Measurements from ENCODE around the gene ARPC1A.

DNA sequence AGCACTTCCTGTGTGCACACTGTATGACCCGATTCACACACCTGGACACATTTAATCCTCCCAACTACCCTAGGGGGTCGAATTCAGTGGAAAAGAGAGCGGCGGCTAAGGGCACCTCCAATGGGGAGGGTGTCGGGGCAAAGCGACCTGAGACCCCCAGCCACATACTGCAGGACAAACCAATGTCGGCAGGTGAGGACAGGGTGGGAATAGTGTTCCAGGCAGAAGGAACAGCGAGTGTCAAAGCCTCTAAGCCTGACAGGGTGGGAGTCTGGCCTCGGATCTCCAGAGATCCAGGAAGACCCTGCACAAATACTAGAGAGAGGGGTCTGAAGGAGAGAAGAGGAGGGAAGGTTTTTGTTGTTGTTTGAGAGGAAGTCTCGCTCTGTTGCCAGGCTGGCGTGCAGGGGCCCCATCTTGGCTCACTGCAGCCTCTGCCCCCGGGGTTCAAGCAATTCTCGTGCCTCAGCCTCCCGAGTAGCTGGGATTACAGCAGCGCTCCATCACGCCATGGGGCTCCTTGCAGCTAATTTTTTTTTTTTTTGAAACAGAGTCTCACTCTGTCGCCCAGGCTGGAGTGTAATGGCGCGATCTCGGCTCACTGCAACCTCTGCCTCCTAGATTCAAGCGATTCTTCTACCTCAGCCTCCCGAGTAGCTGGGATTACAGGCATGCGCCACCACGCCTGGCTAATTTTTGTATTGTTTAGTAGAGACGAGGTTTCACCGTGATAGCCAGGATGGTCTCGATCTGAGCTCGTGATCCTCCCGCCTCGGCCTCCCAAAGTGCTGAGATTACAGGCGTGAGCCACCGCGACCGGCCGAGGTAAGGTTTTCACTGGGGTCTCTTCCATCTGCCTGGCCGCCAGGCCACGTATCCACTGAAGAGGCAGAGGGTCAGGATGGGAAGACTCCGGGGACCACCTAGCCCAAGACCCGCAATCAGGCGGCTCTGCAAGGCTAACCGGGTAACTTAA lies 47.7 kb downstream of the ARPC1A start:
- TF ChIP-seq, protein P1, sequence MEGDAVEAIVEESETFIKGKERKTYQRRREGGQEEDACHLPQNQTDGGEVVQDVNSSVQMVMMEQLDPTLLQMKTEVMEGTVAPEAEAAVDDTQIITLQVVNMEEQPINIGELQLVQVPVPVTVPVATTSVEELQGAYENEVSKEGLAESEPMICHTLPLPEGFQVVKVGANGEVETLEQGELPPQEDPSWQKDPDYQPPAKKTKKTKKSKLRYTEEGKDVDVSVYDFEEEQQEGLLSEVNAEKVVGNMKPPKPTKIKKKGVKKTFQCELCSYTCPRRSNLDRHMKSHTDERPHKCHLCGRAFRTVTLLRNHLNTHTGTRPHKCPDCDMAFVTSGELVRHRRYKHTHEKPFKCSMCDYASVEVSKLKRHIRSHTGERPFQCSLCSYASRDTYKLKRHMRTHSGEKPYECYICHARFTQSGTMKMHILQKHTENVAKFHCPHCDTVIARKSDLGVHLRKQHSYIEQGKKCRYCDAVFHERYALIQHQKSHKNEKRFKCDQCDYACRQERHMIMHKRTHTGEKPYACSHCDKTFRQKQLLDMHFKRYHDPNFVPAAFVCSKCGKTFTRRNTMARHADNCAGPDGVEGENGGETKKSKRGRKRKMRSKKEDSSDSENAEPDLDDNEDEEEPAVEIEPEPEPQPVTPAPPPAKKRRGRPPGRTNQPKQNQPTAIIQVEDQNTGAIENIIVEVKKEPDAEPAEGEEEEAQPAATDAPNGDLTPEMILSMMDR (conservative IDR thresholded peaks at IDR 0.05; ENCODE audit: low read length), result no peak
- no peak for TF ChIP-seq EZH2phosphoT487 (IDR thresholded peaks at IDR 0.05; ENCODE audit: borderline replicate concordance, low read depth, low read length)
